Activated T-cell treated with anti-CD3 and anti-CD28 coated beads, Interleukin-2, amount 50 U/mL, for 72 hours (primary cell): Measurements from ENCODE around the gene SGMS1. TPM values are rescaled to one million over a fixed set of nuclear protein-coding genes. Genes with fewer than 3 reads are reported as not detected.
A peak's percentile ranks its signal among the peaks of the same experiment; 100 is the strongest.
"Not testable (repeated sequence)": the region's sequence is repeated elsewhere in the genome, so short reads cannot be mapped to it uniquely, and the experiment has no call there.

Experiments used
- ATAC-seq, 2 donors: fragments of 150-1000 bp; cut with Tn5 transposase; replicated peaks in 1 of 2; 2 replicates each; pipeline ENCODE4 v1.10.0; 2021; ENCODE audit warnings: moderate library complexity in 2 of 2, mild to moderate bottlenecking in 1 of 2
- DNase-seq, 2 donors: peaks; one replicate each; pipeline ENCODE4 v3.0.0; 2021 to 2022; ENCODE audit warnings: mixed read lengths in 1 of 2
- H3K27ac Mint-ChIP-seq: one replicate; pipeline ENCODE4 v1.8.0; 2022; ENCODE audit warnings: mild to moderate bottlenecking, moderate library complexity, mixed read lengths
- H3K27me3 Mint-ChIP-seq: one replicate; pipeline ENCODE4 v1.8.0; 2022; ENCODE audit warnings: low read depth, mixed read lengths
- H3K36me3 Mint-ChIP-seq, 2 donors: one replicate each; pipeline ENCODE4 v1.8.0; 2022; ENCODE audit warnings: mixed read lengths in 2 of 2, mild to moderate bottlenecking in 1 of 2; ENCODE audit not compliant: insufficient read depth in 2 of 2
- H3K4me1 Mint-ChIP-seq: one replicate; pipeline ENCODE4 v1.8.0; 2022; ENCODE audit warnings: low read depth, mixed read lengths
- H3K4me3 Mint-ChIP-seq, 2 donors: one replicate each; pipeline ENCODE4 v1.8.0; 2022; ENCODE audit warnings: mild to moderate bottlenecking in 2 of 2, mixed read lengths in 2 of 2, moderate library complexity in 2 of 2
- H3K9me3 Mint-ChIP-seq, 2 donors: one replicate each; pipeline ENCODE4 v1.8.0; 2022; ENCODE audit warnings: mixed read lengths in 2 of 2
- total RNA-seq, 2 donors: library from RNA; stranded (reverse); gene quantifications; one replicate each; pipeline ENCODE4 v1.2.3, GENCODE V29; 2022

The SGMS1 gene
- total RNA-seq, 2 donors from 2014 or later, result 8.9 to 9.7 TPM

DNA sequence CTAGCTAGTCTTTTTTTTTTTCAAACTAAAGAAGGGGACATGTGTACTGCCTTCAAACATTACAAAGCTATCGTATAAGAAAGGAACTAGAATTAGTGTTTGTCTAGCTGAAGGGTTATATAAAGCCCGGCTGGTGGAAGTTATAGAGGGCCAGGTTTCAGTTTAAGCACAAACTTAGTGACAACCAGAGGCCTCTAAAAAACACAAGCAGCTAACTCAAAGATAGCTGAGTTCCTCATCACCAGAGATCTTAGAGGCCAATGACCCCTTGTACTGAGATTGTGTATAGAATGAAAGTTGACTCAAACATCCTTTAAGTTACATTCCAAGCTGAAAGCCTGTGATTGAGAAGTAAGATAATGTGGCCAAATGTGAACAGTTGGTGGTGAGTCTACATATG lies 28.1 kb upstream of the SGMS1 start:
- ATAC-seq, result no peak
- no peak overlapping the region for H3K27ac Mint-ChIP-seq

DNA sequence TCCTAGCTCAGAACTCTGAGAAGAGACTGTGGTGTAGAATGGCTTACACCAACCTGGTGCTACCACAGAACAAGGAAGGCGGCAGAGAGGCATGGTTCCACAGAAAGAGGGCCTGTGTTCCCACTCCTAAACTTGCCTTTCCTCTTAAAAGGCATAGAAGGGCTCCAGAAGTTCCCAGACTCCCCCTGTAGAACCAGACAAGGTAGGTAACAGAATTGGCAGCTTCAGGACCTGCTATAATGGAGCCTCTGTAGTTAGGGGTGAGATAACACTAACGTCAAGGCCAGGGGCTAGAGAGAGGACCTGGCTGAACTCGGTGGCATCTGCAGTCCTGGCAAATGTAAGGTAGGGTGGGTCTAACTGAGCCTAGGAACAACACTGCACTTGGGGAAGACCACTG lies 26.7 kb upstream of the SGMS1 start:
- Mint-ChIP-seq H3K27ac (no peak overlapping the region), H3K36me3 (no peaks in the 10 kb centered on the region), H3K9me3 (no peaks in the 10 kb centered on the region), H3K27me3 (peaks cover 16% of the 10 kb centered on the region), H3K4me3 (no peak overlapping the region), H3K4me1 (peaks cover 20% of the 10 kb centered on the region)
- ATAC-seq, result no peak
- no peak for DNase-seq

More for the DNA sequence above, 28.1 kb upstream of the SGMS1 start:
- no peak for DNase-seq
- H3K4me3 Mint-ChIP-seq, result no peak overlapping the region
- H3K4me1 Mint-ChIP-seq, result peaks cover 20% of the 10 kb centered on the region
- no peaks in the 10 kb centered on the region for H3K9me3 Mint-ChIP-seq
- H3K27me3 Mint-ChIP-seq, result peaks cover 16% of the 10 kb centered on the region
- H3K36me3 Mint-ChIP-seq, result no peaks in the 10 kb centered on the region

DNA sequence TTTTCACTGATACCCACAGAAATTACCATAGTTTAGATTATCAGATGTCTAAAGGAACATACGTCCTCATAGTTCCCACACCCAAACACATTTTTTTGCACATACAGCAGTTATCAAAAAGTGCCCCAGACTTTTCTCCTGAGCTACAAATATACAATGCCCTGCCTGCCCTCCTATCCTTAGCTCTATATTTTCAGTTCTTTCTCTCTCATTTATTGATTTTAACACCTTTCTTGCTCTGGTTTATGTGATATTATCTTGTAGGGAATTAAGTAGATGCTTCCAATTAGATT lies 25.1 kb upstream of the SGMS1 start:
- peaks cover 11% of the 10 kb centered on the region for H3K4me1 Mint-ChIP-seq
- no peak overlapping the region for H3K27ac Mint-ChIP-seq
- DNase-seq (no peak), ATAC-seq (no peak)
- H3K4me3 Mint-ChIP-seq, result no peak overlapping the region
- H3K27me3 Mint-ChIP-seq, result peaks cover 14% of the 10 kb centered on the region
- no peaks in the 10 kb centered on the region for H3K9me3 Mint-ChIP-seq
- H3K36me3 Mint-ChIP-seq, result no peaks in the 10 kb centered on the region

DNA sequence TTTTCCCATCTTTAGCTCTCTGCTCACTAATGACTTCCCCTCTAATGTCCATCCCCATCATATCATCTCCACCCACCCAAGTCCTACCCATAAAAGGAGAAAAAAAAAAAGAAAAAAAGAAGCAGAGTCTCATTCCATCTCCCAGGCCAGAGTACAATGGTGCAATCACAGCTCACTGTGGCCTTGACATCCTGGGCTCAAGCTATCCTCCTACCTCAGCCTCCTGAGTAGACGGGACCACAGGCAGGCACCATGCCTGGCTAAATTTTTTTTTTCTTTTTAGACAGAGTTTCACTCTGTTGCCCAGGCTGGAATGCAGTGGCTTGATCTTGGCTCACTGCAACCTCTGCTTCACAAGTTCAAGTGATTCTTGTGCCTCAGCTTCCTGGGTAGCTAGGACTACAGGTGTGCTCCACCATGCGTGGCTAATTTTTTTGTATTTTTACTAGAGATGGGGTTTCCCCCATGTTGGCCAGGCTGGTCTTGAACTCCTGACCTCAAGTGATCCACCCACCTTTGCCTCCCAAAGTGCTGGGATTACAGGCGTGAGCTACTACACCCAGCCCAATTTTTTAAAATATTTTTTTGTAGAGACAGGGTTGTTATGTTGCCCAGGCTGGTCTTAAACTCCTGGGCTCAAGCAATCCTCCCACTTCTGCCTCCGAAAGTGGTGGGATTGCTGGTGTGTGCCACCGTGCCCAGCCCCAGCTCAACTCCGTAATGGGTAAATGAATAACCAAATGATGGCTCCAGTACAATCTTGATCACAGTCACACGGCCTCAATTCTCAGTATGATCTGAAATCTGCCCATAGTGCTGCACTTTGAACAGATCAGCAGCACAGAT lies 24.6 kb upstream of the SGMS1 start:
- Mint-ChIP-seq H3K27me3 (peaks cover 16% of the 10 kb centered on the region), H3K9me3 (no peaks in the 10 kb centered on the region), H3K4me1 (peaks cover 5% of the 10 kb centered on the region), H3K27ac (no peak overlapping the region), H3K36me3 (no peaks in the 10 kb centered on the region), H3K4me3 (no peak overlapping the region)
- DNase-seq (no peak), ATAC-seq (no peak)

DNA sequence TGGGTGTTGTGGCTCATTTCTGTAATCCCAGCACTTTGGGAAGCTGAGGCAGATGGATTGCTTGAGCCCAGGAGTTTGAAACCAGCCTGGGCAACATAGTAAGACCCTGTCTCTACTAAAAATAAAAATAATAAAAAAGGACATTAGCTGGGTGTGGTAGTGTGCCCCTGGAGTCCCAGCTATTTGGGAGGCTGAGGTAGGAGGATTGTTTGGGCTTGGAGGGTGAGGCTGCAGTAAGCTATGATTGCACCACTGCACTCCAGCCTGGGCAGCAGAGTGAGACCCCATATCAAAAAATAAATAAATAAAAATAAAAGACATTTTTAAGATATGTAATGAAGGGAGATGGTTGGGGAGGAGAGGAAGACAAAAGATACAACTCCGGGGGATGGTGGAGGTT lies 23.6 kb upstream of the SGMS1 start:
- H3K4me1 Mint-ChIP-seq, H3K27ac Mint-ChIP-seq, ATAC-seq, H3K4me3 Mint-ChIP-seq, DNase-seq, H3K36me3 Mint-ChIP-seq, H3K9me3 Mint-ChIP-seq: not testable (repeated sequence)
- peaks cover 22% of the 10 kb centered on the region for H3K27me3 Mint-ChIP-seq

DNA sequence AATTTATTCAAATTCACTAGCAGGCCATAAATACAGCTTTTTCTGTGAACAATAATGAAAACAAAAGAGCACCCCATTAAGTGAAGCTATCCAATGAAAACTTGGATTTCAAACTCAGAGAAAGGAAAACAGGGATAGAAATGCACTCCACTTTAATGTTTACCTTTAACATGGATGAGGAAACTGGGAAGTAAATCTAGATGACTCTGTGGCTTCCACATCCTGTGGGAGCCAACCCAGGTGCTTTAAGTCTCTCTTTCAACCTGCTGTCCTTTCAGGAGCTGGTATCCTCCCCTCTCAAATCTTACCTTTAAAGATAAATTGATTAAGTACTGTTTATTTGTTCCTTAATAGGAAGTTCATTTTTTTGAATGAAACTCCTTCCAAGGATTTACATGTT lies 21.5 kb upstream of the SGMS1 start:
- Mint-ChIP-seq H3K9me3 (no peaks in the 10 kb centered on the region), H3K27ac (no peak overlapping the region), H3K4me3 (no peak overlapping the region), H3K36me3 (no peaks in the 10 kb centered on the region), H3K27me3 (peaks cover 32% of the 10 kb centered on the region), H3K4me1 (no peaks in the 10 kb centered on the region)
- no peak for ATAC-seq
- no peak for DNase-seq

DNA sequence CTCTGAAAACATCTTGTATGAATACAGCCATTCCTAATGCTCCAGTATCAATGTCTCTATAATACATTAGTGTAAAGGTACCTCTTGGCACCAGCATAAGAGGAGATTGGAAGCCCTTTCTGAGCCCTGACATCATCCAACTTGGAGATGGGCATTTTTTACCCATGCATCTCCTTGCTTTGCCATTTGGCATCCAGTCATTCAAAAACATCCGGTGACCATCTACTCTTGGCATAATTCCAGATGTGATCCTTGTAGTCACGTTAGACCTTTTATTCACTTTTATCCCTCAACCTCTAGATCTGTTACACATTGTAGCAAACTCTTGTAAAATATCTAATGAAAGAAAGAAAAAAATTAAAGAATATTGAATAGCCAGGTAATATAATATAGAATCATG lies 17.9 kb upstream of the SGMS1 start:
- no peak for ATAC-seq
- no peak for DNase-seq
- no peaks in the 10 kb centered on the region for H3K36me3 Mint-ChIP-seq
- H3K27me3 Mint-ChIP-seq, result peaks cover 49% of the 10 kb centered on the region
- H3K27ac Mint-ChIP-seq, result no peak overlapping the region
- H3K4me3 Mint-ChIP-seq, result no peak overlapping the region
- H3K9me3 Mint-ChIP-seq, result no peaks in the 10 kb centered on the region
- H3K4me1 Mint-ChIP-seq, result peaks cover 17% of the 10 kb centered on the region

DNA sequence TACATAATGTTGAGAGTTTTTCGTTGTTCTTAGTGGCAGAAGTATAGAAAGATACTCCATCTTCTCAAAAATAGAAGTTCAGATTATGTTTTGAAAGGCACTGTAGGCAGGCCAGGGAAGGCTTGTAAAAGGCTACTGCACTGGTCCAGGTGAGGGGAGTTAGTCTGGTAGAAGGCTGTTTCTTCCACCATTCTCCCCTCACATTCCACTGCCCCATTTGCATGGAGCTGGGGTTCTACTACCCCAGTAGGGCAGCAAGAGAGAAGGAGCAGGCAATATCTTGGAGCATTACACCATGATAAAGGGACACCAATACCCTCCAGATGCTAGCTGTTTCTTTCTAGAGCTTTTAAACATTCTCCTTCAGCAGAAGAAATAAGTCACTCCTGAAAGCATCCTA lies 16.5 kb upstream of the SGMS1 start:
- H3K4me3 Mint-ChIP-seq, result no peak overlapping the region
- no peaks in the 10 kb centered on the region for H3K9me3 Mint-ChIP-seq
- no peak for ATAC-seq
- no peak overlapping the region for H3K27ac Mint-ChIP-seq
- DNase-seq, result no peak
- peaks cover 30% of the 10 kb centered on the region for H3K4me1 Mint-ChIP-seq
- H3K36me3 Mint-ChIP-seq, result no peaks in the 10 kb centered on the region
- peaks cover 59% of the 10 kb centered on the region for H3K27me3 Mint-ChIP-seq

DNA sequence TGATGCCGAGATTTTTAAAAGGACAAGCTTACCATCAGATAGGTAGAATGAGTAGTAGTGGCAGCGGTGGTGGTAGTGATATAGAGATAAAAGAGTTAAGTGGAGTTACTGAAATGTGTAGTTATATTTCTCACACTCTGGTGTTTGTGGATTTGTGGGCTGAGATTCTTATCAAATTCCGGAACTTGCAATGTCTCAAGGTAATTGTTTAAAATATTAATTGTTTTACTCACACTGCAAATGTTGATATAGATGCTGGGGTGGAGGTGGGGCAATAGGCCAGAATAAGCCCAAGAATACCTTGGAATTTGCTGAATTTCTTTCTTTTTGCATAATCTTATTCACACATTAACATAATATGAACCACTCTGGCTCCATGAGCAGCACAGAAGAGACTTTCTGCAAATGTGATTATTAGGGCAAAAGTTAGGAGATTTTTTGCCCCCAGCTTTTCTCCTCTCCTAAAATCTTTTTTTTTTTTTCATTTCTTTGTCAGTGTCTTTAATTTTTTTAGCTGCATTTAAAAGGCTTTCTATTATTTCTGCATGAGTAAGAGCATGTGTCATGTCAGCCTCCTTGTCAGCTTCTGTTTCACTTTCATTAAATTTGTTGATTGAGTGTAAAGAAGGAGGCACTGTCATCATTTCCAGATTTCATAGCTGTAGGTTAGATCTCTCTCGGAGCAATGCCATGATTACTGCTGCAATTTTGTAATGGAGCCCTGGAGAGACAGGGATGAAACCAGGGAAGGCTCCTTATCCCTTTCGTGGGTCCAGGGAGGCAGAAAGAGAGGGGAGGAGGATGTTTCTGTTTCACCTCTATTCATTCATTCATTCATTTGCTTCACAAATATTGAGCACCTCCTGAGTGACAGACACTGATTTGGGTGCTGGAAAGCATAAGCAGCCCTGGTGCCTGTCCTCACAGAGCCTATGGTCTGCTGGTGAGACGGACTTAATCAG lies 13.1 kb upstream of the SGMS1 start:
- no peaks in the 10 kb centered on the region for H3K36me3 Mint-ChIP-seq
- peaks cover 34% of the 10 kb centered on the region for H3K4me1 Mint-ChIP-seq
- peaks cover 72% of the 10 kb centered on the region for H3K27me3 Mint-ChIP-seq
- peak overlapping the region; percentile 63 to 85 for H3K4me3 Mint-ChIP-seq
- H3K27ac Mint-ChIP-seq, result peak overlapping the region; percentile 62
- peak; percentile 60 to 61 for DNase-seq
- no peaks in the 10 kb centered on the region for H3K9me3 Mint-ChIP-seq
- ATAC-seq, result peak; percentile 92 to 93

DNA sequence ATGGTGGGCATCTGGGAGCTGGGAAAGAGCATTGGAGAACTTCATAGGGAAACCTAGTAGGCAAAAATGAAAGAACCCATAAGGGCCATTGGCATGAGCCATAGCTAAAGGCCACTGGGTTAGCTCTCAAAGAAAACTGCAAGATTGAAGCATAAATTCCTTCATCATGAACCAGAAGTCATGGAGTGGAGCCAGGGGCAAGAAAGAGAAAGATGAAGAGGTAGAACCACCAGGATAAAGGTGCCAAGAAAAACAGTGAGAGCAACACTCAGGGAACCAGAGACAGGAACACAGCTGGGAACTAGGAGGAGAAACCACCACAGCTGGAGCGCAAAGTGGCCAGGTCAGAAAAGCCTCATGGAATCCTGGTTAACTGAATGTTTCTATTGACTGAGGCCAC lies 11.5 kb upstream of the SGMS1 start:
- no peak overlapping the region for H3K27ac Mint-ChIP-seq
- H3K27me3 Mint-ChIP-seq, result peaks cover 77% of the 10 kb centered on the region
- no peak for ATAC-seq
- no peaks in the 10 kb centered on the region for H3K9me3 Mint-ChIP-seq
- H3K36me3 Mint-ChIP-seq, result no peaks in the 10 kb centered on the region
- H3K4me3 Mint-ChIP-seq, result no peak overlapping the region
- peaks cover 35% of the 10 kb centered on the region for H3K4me1 Mint-ChIP-seq
- no peak for DNase-seq

DNA sequence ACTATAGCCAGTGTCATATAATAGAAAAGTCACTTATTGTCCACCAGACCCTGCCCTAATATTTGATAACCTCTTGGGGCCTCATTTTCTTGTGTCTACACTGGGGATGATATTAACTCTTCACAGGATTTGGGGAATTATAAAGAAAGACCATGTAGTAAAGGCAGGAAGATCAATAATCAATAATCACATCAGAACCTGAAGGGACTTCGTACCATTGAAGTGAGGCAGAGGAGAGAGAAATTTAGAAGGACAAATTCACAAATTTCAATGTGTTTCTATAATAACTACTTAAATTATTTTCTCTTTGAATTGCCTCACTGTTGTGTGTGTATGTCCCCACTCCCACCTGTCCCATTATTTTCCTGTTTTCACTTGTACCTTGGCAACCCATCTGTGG lies 10.7 kb upstream of the SGMS1 start:
- Mint-ChIP-seq H3K9me3 (no peaks in the 10 kb centered on the region), H3K4me3 (no peak overlapping the region), H3K36me3 (no peaks in the 10 kb centered on the region), H3K4me1 (peaks cover 43% of the 10 kb centered on the region), H3K27me3 (peaks cover 75% of the 10 kb centered on the region), H3K27ac (no peak overlapping the region)
- ATAC-seq (no peak), DNase-seq (no peak)

DNA sequence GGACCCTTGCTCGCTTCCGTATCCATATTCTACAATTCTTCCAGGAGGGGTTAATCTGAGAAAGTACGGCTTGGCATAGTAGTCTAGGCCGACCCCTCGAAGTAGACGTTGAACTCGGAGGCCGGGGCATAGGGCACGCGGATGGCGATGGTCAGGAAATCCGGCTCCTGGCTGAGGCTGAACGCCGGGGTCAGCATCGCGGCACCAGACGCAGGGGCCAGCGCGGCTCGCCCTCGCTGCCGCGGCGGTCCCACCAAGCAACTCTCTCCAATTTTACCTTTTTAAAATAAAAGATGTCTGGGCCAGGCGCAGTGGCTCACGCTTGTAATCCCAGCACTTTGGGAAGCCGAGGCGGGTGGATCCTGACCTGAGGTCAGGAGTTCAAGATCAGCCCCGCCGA lies 7.3 kb upstream of the SGMS1 start:
- Mint-ChIP-seq H3K27ac (no peak overlapping the region), H3K9me3 (no peaks in the 10 kb centered on the region), H3K27me3 (peaks cover 56% of the 10 kb centered on the region), H3K4me1 (peaks cover 31% of the 10 kb centered on the region), H3K4me3 (no peak overlapping the region), H3K36me3 (peaks cover 0 to 3% of the 10 kb centered on the region in 2 donors)
- DNase-seq (no peak), ATAC-seq (no peak)

DNA sequence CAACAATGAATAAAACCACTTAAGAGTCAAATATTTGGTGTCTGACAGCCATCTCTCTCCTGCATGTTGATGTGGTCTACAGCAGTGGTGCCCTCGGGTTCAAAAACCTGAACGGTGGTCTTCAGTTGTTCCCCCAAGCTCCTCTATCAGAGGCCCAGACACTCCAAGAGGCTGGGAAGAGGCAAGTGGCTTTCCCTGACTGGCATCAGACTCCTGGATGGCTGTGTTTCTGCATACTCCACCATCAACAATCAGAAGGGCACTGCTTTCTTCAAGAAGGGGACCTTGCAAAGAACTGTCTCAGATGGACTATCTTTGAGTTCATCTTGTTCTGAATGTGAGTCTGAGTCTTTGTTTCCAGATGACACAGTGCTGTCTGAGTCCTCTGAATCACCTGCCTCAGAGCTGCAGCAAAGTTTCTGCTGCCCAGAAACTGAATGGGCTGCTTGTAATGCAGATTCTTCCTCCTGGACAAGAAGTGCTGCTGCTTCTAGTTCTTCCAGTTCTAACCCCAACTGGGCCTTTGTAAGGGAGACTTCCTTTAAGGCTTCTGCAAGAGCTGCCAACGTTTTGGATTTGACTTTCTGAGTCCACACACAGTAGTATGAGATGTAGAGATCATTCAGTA lies 5.9 kb upstream of the SGMS1 start:
- DNase-seq, result peak; percentile 35 to 45
- H3K4me1 Mint-ChIP-seq, result peaks cover 28% of the 10 kb centered on the region

More for the DNA sequence above, 5.9 kb upstream of the SGMS1 start:
- H3K4me3 Mint-ChIP-seq, result peak overlapping the region; percentile 59 to 71
- no peaks in the 10 kb centered on the region for H3K9me3 Mint-ChIP-seq
- peaks cover 41% of the 10 kb centered on the region for H3K27me3 Mint-ChIP-seq
- peak; percentile 81 to 82 for ATAC-seq
- H3K27ac Mint-ChIP-seq, result peak overlapping the region; percentile 73
- peaks cover 0 to 3% of the 10 kb centered on the region in 2 donors for H3K36me3 Mint-ChIP-seq
